WTC11 (cell line): ENCODE measurements around the gene POLH. TPM values are rescaled to one million over a fixed set of nuclear protein-coding genes. Genes with fewer than 3 reads are reported as not detected.
"Not testable (repeated sequence)": the region's sequence is repeated elsewhere in the genome, so short reads cannot be mapped to it uniquely, and the experiment has no call there.

Experiments used
- ATAC-seq: fragments of 200-7000 bp; cut with Tn5 transposase; 2 replicates; pipeline ENCODE4 v1.10.0; 2021; ENCODE audit warnings: mild to moderate bottlenecking, moderate library complexity
- CTCF ChIA-PET: fragments of 300-600 bp; sonication (Branson Sonifier 250); formaldehyde crosslinking; loops from one replicate; lab custom pipeline; 2021; ENCODE audit warnings: antibody characterized with exemption; lab: Charles Lee
- POLR2A ChIA-PET: fragments of 350-600 bp; sonication (Branson Sonifier 250); formaldehyde crosslinking; loops from one replicate; lab custom pipeline; 2021; ENCODE audit warnings: antibody characterized with exemption; lab: Charles Lee
- DNase-seq: peaks from one replicate; pipeline ENCODE4 v3.0.0; 2021; ENCODE audit warnings: low spot score
- H3K27ac Mint-ChIP-seq: 2 replicates; pipeline ENCODE4 v1.8.0; 2021; ENCODE audit warnings: mixed read lengths
- H3K27me3 Mint-ChIP-seq: 2 replicates; pipeline ENCODE4 v1.8.0; 2021; ENCODE audit warnings: low read depth, mild to moderate bottlenecking, moderate library complexity, mixed read lengths
- H3K36me3 Mint-ChIP-seq: 2 replicates; pipeline ENCODE4 v1.8.0; 2021; ENCODE audit warnings: mixed read lengths
- H3K4me1 Mint-ChIP-seq: 2 replicates; pipeline ENCODE4 v1.8.0; 2022; ENCODE audit warnings: mixed read lengths
- H3K4me3 Mint-ChIP-seq: 2 replicates; pipeline ENCODE4 v1.8.0; 2021; ENCODE audit warnings: mild to moderate bottlenecking, moderate library complexity, mixed read lengths
- H3K9me3 Mint-ChIP-seq: 2 replicates; pipeline ENCODE4 v1.8.0; 2021; ENCODE audit warnings: mixed read lengths
- FOXJ3 ChIP-seq: sonication (generic); formaldehyde crosslinking; IDR thresholded peaks from 2 replicates; pipeline ENCODE4 v1.9.0; 2021; ENCODE audit warnings: missing genetic modification reagents, mild to moderate bottlenecking, borderline replicate concordance
- FOXK1 ChIP-seq: sonication (generic); formaldehyde crosslinking; IDR thresholded peaks from 2 replicates; pipeline ENCODE4 v1.8.0; 2022; ENCODE audit warnings: mild to moderate bottlenecking, moderate library complexity, missing genetic modification reagents
- MXD4 ChIP-seq: fragments of 250-450 bp; sonication (Bioruptor Pico); IDR thresholded peaks from 2 replicates; pipeline ENCODE4 v1.8.0; 2021; ENCODE audit warnings: mild to moderate bottlenecking, moderate library complexity, borderline replicate concordance
- ZNF121 ChIP-seq: sonication (generic); formaldehyde crosslinking; IDR thresholded peaks from 2 replicates; pipeline ENCODE4 v1.8.0; 2023; ENCODE audit warnings: missing genetic modification reagents
- total RNA-seq: library from RNA; stranded (reverse); gene quantifications from 3 replicates; pipeline ENCODE4 v1.2.3, GENCODE V29; 2021
- TF ChIP-seq, protein P1 (sequence below): sonication (generic); formaldehyde crosslinking; IDR thresholded peaks from 2 replicates; pipeline ENCODE4 v1.8.1; 2023; ENCODE audit warnings: mild to moderate bottlenecking, moderate library complexity, missing genetic modification reagents
- TF ChIP-seq, protein P2 (sequence below): fragments of 250-450 bp; sonication (Bioruptor Pico); IDR thresholded peaks from 2 replicates; pipeline ENCODE4 v1.9.0; 2021; ENCODE audit warnings: mild to moderate bottlenecking
- TF ChIP-seq, protein P3 (sequence below): sonication (generic); formaldehyde crosslinking; IDR thresholded peaks from 2 replicates; pipeline ENCODE4 v1.8.0; 2022; ENCODE audit warnings: mild to moderate bottlenecking, missing genetic modification reagents
- TF ChIP-seq, protein P4 (sequence below): sonication (generic); formaldehyde crosslinking; IDR thresholded peaks from 2 replicates; pipeline ENCODE4 v1.8.1; 2023; ENCODE audit warnings: mild to moderate bottlenecking, missing genetic modification reagents
- TF ChIP-seq, protein P5 (sequence below): sonication (generic); formaldehyde crosslinking; IDR thresholded peaks from 2 replicates; pipeline ENCODE4 v1.8.1; 2022; ENCODE audit warnings: missing genetic modification reagents, borderline replicate concordance
- TF ChIP-seq, protein P6 (sequence below): fragments of 200-600 bp; IDR thresholded peaks from 2 replicates; pipeline ENCODE4 v1.8.0; 2022; ENCODE audit warnings: antibody characterized with exemption
- TF ChIP-seq, protein P7 (sequence below): sonication (generic); formaldehyde crosslinking; IDR thresholded peaks from 2 replicates; pipeline ENCODE4 v1.8.0; 2022; ENCODE audit warnings: mild to moderate bottlenecking, missing genetic modification reagents
- TF ChIP-seq, protein P8 (sequence below): sonication (generic); formaldehyde crosslinking; IDR thresholded peaks from 2 replicates; pipeline ENCODE4 v1.8.1; 2023; ENCODE audit warnings: mild to moderate bottlenecking, missing genetic modification reagents, moderate library complexity
- TF ChIP-seq, protein P9 (sequence below): sonication (generic); formaldehyde crosslinking; IDR thresholded peaks from 2 replicates; pipeline ENCODE4 v1.8.1; 2023; ENCODE audit warnings: mild to moderate bottlenecking, missing genetic modification reagents, moderate library complexity

Gene POLH
- total RNA-seq, 1 experiment from 2014 or later: 28.0 TPM

DNA sequence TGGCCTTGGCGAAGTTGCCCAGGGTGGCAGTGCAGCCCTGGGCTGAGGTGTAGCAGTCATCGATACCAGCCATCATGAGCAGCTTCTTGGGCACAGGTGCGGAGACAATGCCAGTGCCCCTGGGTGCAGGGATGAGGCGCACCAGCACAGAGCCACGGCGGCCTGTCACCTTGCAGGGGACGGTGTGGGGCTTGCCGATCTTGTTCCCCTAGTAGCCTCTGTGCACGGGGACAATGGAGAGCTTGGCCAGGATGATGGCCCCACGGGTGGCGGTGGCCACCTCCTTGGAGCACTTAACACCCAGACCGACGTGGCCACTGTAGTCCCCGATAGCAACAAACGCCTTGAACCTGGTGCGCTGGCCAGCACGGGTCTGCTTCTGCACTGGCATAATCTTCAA is 37.0 kb upstream of the POLH start:
- CTCF ChIA-PET, H3K27me3 Mint-ChIP-seq, H3K4me3 Mint-ChIP-seq, H3K4me1 Mint-ChIP-seq, H3K27ac Mint-ChIP-seq, ATAC-seq, DNase-seq, POLR2A ChIA-PET, H3K9me3 Mint-ChIP-seq: not testable (repeated sequence)
- peaks cover 56% of the 10 kb centered on the region for H3K36me3 Mint-ChIP-seq

DNA sequence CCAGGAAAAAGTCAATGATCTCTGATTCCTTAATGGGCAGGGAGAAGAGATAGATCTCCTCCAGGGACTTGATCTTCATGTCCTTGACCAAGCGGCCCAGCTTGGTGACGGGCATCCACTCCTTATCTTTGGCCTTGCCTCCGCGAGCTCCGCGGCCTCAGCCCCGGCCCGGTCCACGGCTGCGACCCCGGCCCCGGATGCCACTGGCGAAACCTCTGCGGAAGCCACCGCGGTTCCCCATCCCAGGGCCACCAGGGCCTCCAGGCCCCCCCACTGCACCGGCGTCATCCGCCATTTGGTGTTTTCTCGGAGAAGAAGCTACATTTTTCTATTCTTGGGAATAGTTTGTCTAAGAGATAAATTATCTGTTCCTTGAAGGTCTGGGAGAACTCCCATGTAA is 36.6 kb upstream of the POLH start:
- CTCF ChIA-PET, H3K27ac Mint-ChIP-seq, H3K4me3 Mint-ChIP-seq, H3K4me1 Mint-ChIP-seq, H3K9me3 Mint-ChIP-seq, DNase-seq, ATAC-seq, POLR2A ChIA-PET, H3K27me3 Mint-ChIP-seq: not testable (repeated sequence)
- peaks cover 57% of the 10 kb centered on the region for H3K36me3 Mint-ChIP-seq

DNA sequence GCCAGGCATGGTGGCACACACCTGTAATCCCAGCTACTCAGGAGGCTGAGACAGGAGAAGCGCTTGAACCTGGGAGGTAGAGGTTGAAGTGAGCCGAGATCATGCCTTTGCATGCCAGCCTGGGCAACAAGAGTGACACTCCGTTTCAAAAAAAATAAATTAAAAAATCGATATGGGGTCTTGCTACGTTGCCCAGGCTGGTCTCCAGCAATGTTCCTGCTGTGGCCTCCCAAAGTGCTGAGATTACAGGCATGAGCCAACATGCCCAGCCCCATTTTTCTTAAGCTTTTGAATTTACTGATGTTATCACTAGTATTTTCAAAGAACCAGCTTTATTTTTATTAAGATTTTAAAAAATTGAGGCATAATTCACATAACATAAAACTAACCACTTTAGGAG is 35.5 kb upstream of the POLH start:
- no peaks in the 10 kb centered on the region for H3K9me3 Mint-ChIP-seq
- ChIA-PET POLR2A (no interaction called here), CTCF (no interaction called here)
- no peaks in the 10 kb centered on the region for H3K27me3 Mint-ChIP-seq
- DNase-seq (no peak), ATAC-seq (no peak)
- no peak overlapping the region for H3K27ac Mint-ChIP-seq
- H3K4me1 Mint-ChIP-seq: no peaks in the 10 kb centered on the region
- TF ChIP-seq FOXK1 (no peak), ZNF121 (CRISPR knock-in tag) (peak; percentile 53; the same call in 1 of the 2 replicates)
- TF ChIP-seq, protein P1, sequence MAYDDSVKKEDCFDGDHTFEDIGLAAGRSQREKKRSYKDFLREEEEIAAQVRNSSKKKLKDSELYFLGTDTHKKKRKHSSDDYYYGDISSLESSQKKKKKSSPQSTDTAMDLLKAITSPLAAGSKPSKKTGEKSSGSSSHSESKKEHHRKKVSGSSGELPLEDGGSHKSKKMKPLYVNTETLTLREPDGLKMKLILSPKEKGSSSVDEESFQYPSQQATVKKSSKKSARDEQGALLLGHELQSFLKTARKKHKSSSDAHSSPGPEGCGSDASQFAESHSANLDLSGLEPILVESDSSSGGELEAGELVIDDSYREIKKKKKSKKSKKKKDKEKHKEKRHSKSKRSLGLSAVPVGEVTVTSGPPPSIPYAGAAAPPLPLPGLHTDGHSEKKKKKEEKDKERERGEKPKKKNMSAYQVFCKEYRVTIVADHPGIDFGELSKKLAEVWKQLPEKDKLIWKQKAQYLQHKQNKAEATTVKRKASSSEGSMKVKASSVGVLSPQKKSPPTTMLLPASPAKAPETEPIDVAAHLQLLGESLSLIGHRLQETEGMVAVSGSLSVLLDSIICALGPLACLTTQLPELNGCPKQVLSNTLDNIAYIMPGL (CRISPR knock-in tag): no peak
- peaks cover 63% of the 10 kb centered on the region for H3K36me3 Mint-ChIP-seq
- H3K4me3 Mint-ChIP-seq: no peak overlapping the region

DNA sequence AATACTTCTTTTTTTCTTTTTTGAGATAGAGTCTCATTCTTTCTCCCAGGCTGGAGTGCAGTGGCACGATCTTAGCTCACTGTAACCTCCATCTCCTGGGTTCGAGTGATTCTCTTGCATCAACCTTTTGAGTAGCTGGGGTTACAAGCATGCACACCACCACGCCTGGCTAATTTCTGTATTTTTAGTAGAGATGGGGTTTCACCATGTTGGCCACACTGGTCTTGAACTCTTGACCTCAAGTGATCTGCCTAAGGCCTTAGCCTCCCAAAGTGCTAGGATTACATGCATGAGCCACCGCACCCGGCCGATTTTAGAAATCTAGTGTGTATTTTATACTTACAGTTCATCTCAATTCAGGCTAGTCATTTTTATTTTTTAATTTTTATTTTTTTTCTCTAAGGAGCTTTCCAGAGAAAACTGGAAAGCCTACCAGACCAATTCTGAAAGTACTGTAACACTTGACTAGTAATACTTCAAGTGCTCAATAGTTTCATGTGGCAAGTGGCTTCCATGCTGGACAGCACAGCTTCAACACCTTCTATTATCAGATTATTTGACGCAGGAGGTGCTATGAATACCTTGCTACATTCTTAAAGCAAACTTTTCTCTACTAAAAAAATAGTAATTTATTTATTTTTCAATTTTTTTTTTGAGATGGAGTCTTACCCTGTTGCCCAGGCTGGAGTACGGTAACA is 34.1 kb upstream of the POLH start:
- DNase-seq (no peak), ATAC-seq (no peak)
- Mint-ChIP-seq H3K27me3 (no peaks in the 10 kb centered on the region), H3K9me3 (no peaks in the 10 kb centered on the region), H3K4me1 (no peaks in the 10 kb centered on the region), H3K27ac (no peak overlapping the region), H3K4me3 (no peak overlapping the region), H3K36me3 (peaks cover 71% of the 10 kb centered on the region)
- POLR2A ChIA-PET: no interaction called here
- CTCF ChIA-PET: no interaction called here
- TF ChIP-seq FOXJ3 (CRISPR knock-in tag) (no peak), MXD4 (CRISPR knock-in tag) (no peak)
- TF ChIP-seq, protein P2, sequence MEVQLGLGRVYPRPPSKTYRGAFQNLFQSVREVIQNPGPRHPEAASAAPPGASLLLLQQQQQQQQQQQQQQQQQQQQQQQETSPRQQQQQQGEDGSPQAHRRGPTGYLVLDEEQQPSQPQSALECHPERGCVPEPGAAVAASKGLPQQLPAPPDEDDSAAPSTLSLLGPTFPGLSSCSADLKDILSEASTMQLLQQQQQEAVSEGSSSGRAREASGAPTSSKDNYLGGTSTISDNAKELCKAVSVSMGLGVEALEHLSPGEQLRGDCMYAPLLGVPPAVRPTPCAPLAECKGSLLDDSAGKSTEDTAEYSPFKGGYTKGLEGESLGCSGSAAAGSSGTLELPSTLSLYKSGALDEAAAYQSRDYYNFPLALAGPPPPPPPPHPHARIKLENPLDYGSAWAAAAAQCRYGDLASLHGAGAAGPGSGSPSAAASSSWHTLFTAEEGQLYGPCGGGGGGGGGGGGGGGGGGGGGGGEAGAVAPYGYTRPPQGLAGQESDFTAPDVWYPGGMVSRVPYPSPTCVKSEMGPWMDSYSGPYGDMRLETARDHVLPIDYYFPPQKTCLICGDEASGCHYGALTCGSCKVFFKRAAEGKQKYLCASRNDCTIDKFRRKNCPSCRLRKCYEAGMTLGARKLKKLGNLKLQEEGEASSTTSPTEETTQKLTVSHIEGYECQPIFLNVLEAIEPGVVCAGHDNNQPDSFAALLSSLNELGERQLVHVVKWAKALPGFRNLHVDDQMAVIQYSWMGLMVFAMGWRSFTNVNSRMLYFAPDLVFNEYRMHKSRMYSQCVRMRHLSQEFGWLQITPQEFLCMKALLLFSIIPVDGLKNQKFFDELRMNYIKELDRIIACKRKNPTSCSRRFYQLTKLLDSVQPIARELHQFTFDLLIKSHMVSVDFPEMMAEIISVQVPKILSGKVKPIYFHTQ (CRISPR knock-in tag): no peak
- TF ChIP-seq, protein P3, sequence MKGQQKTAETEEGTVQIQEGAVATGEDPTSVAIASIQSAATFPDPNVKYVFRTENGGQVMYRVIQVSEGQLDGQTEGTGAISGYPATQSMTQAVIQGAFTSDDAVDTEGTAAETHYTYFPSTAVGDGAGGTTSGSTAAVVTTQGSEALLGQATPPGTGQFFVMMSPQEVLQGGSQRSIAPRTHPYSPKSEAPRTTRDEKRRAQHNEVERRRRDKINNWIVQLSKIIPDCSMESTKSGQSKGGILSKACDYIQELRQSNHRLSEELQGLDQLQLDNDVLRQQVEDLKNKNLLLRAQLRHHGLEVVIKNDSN: no peak
- TF ChIP-seq, protein P4, sequence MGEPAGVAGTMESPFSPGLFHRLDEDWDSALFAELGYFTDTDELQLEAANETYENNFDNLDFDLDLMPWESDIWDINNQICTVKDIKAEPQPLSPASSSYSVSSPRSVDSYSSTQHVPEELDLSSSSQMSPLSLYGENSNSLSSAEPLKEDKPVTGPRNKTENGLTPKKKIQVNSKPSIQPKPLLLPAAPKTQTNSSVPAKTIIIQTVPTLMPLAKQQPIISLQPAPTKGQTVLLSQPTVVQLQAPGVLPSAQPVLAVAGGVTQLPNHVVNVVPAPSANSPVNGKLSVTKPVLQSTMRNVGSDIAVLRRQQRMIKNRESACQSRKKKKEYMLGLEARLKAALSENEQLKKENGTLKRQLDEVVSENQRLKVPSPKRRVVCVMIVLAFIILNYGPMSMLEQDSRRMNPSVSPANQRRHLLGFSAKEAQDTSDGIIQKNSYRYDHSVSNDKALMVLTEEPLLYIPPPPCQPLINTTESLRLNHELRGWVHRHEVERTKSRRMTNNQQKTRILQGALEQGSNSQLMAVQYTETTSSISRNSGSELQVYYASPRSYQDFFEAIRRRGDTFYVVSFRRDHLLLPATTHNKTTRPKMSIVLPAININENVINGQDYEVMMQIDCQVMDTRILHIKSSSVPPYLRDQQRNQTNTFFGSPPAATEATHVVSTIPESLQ (CRISPR knock-in tag): no peak
- TF ChIP-seq, protein P5, sequence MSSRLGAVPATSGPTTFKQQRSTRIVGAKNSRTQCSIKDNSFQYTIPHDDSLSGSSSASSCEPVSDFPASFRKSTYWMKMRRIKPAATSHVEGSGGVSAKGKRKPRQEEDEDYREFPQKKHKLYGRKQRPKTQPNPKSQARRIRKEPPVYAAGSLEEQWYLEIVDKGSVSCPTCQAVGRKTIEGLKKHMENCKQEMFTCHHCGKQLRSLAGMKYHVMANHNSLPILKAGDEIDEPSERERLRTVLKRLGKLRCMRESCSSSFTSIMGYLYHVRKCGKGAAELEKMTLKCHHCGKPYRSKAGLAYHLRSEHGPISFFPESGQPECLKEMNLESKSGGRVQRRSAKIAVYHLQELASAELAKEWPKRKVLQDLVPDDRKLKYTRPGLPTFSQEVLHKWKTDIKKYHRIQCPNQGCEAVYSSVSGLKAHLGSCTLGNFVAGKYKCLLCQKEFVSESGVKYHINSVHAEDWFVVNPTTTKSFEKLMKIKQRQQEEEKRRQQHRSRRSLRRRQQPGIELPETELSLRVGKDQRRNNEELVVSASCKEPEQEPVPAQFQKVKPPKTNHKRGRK: no peak
- TF ChIP-seq, protein P6, sequence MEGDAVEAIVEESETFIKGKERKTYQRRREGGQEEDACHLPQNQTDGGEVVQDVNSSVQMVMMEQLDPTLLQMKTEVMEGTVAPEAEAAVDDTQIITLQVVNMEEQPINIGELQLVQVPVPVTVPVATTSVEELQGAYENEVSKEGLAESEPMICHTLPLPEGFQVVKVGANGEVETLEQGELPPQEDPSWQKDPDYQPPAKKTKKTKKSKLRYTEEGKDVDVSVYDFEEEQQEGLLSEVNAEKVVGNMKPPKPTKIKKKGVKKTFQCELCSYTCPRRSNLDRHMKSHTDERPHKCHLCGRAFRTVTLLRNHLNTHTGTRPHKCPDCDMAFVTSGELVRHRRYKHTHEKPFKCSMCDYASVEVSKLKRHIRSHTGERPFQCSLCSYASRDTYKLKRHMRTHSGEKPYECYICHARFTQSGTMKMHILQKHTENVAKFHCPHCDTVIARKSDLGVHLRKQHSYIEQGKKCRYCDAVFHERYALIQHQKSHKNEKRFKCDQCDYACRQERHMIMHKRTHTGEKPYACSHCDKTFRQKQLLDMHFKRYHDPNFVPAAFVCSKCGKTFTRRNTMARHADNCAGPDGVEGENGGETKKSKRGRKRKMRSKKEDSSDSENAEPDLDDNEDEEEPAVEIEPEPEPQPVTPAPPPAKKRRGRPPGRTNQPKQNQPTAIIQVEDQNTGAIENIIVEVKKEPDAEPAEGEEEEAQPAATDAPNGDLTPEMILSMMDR: no peak
- TF ChIP-seq, protein P7, sequence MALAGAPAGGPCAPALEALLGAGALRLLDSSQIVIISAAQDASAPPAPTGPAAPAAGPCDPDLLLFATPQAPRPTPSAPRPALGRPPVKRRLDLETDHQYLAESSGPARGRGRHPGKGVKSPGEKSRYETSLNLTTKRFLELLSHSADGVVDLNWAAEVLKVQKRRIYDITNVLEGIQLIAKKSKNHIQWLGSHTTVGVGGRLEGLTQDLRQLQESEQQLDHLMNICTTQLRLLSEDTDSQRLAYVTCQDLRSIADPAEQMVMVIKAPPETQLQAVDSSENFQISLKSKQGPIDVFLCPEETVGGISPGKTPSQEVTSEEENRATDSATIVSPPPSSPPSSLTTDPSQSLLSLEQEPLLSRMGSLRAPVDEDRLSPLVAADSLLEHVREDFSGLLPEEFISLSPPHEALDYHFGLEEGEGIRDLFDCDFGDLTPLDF (CRISPR knock-in tag): no peak
- TF ChIP-seq, protein P8, sequence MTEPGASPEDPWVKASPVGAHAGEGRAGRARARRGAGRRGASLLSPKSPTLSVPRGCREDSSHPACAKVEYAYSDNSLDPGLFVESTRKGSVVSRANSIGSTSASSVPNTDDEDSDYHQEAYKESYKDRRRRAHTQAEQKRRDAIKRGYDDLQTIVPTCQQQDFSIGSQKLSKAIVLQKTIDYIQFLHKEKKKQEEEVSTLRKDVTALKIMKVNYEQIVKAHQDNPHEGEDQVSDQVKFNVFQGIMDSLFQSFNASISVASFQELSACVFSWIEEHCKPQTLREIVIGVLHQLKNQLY: no peak
- TF ChIP-seq, protein P9, sequence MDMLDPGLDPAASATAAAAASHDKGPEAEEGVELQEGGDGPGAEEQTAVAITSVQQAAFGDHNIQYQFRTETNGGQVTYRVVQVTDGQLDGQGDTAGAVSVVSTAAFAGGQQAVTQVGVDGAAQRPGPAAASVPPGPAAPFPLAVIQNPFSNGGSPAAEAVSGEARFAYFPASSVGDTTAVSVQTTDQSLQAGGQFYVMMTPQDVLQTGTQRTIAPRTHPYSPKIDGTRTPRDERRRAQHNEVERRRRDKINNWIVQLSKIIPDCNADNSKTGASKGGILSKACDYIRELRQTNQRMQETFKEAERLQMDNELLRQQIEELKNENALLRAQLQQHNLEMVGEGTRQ (CRISPR knock-in tag): no peak
